IMR-90 (cell line): Measurements from ENCODE around the gene USF1. TPM values are rescaled to one million over a fixed set of nuclear protein-coding genes. Genes with fewer than 3 reads are reported as not detected.

Experiments used
- ATAC-seq: fragments of 200-7000 bp; cut with Tn5 transposase; 2 replicates; pipeline ENCODE4 v1.9.1; 2020; ENCODE audit warnings: low read depth, mild to moderate bottlenecking, moderate library complexity
- BruUV-seq: library from RNA; stranded (reverse); fragments of 400-500 nt; replicated peaks from 2 replicates; lab custom pipeline; 2021; lab: Mats Ljungman, UMichigan
- CTCF ChIA-PET: fragments of 300-600 bp; formaldehyde crosslinking; extraction: SDS; loops from one replicate; lab custom pipeline; 2021; ENCODE audit warnings: antibody characterized with exemption; lab: Yijun Ruan, JAX
- POLR2A ChIA-PET: fragments of 300-600 bp; sonication (Branson Sonifier 250); formaldehyde crosslinking; loops from one replicate; lab custom pipeline; 2022; ENCODE audit warnings: antibody characterized with exemption; ENCODE audit not compliant: unreplicated experiment; lab: Charles Lee
- DNase-seq: peaks from one replicate; pipeline ENCODE4 v3.0.0; 2013
- H2AFZ ChIP-seq: replicated peaks from 2 replicates; pipeline ENCODE3; 2013; ENCODE audit warnings: low read length, mild to moderate bottlenecking; ENCODE audit not compliant: poor library complexity
- H2AK5ac ChIP-seq: 2 replicates; pipeline ENCODE4 v1.6.1; 2013; ENCODE audit warnings: low read depth, low read length, inconsistent platforms
- H2AK9ac ChIP-seq: replicated peaks from 2 replicates; pipeline ENCODE3; 2013; ENCODE audit warnings: mild to moderate bottlenecking, low read depth, low read length, moderate library complexity; ENCODE audit not compliant: poor library complexity
- H2BK120ac ChIP-seq: 2 replicates; pipeline ENCODE4 v1.6.1; 2013; ENCODE audit warnings: low read depth, low read length, inconsistent platforms
- H2BK15ac ChIP-seq: 3 replicates; pipeline ENCODE4 v1.6.1; 2013; ENCODE audit warnings: low read depth, low read length, inconsistent platforms
- H2BK20ac ChIP-seq: 2 replicates; pipeline ENCODE4 v1.6.1; 2013; ENCODE audit warnings: low read depth, mild to moderate bottlenecking, inconsistent platforms, low read length, moderate library complexity
- H2BK5ac ChIP-seq: 2 replicates; pipeline ENCODE4 v1.6.1; 2013; ENCODE audit warnings: mild to moderate bottlenecking, low read depth, low read length, inconsistent platforms; ENCODE audit not compliant: poor library complexity, severe bottlenecking
- H3K14ac ChIP-seq: replicated peaks from 2 replicates; pipeline ENCODE4 v1.6.1; 2013; ENCODE audit warnings: low read depth, low read length, inconsistent platforms
- H3K18ac ChIP-seq: 2 replicates; pipeline ENCODE4 v1.6.1; 2013; ENCODE audit warnings: low read depth, low read length, control low read depth
- H3K23ac ChIP-seq: 2 replicates; pipeline ENCODE4 v1.6.1; 2013; ENCODE audit warnings: low read depth, low read length, inconsistent platforms
- H3K27ac ChIP-seq: 2 replicates; pipeline ENCODE4 v1.5.1; 2013; ENCODE audit warnings: mild to moderate bottlenecking, control low read depth, low read length; ENCODE audit not compliant: insufficient read depth
- H3K27me3 ChIP-seq: 2 replicates; pipeline ENCODE4 v1.6.1; 2013; ENCODE audit warnings: low read length; ENCODE audit not compliant: control insufficient read depth, insufficient read depth
- H3K36me3 ChIP-seq: 2 replicates; pipeline ENCODE4 v1.6.1; 2013; ENCODE audit warnings: low read length, mixed read lengths; ENCODE audit not compliant: control insufficient read depth, insufficient read depth
- H3K4ac ChIP-seq: 2 replicates; pipeline ENCODE4 v1.6.1; 2013; ENCODE audit warnings: low read depth, low read length, inconsistent platforms
- H3K4me1 ChIP-seq: 2 replicates; pipeline ENCODE4 v1.6.1; 2013; ENCODE audit warnings: low read length, mixed read lengths; ENCODE audit not compliant: control insufficient read depth, insufficient read depth
- H3K4me2 ChIP-seq: 2 replicates; pipeline ENCODE4 v1.6.1; 2013; ENCODE audit warnings: low read depth, mild to moderate bottlenecking, control low read depth, low read length, moderate library complexity
- H3K4me3 ChIP-seq: 2 replicates; pipeline ENCODE4 v1.5.1; 2013; ENCODE audit warnings: low read depth, mild to moderate bottlenecking, control low read depth, low read length, moderate library complexity; ENCODE audit not compliant: insufficient read depth
- H3K56ac ChIP-seq: 2 replicates; pipeline ENCODE4 v1.6.1; 2013; ENCODE audit warnings: low read length, inconsistent platforms; ENCODE audit not compliant: insufficient read depth; ENCODE audit errors: extremely low read depth
- H3K79me1 ChIP-seq, 2 experiments: 2 replicates each; pipeline ENCODE4 v1.6.1; 2013; ENCODE audit warnings: low read length in 2 of 2, inconsistent platforms in 1 of 2, low read depth in 1 of 2
- H3K9ac ChIP-seq: 2 replicates; pipeline ENCODE4 v1.6.1; 2013; ENCODE audit warnings: low read depth, low read length, control low read depth
- H3K9me1 ChIP-seq: 2 replicates; pipeline ENCODE4 v1.6.1; 2013; ENCODE audit warnings: low read length, inconsistent platforms; ENCODE audit not compliant: insufficient read depth
- H3K9me3 ChIP-seq: 2 replicates; pipeline ENCODE4 v1.6.1; 2013; ENCODE audit warnings: low read length; ENCODE audit not compliant: control insufficient read depth, insufficient read depth
- H4K20me1 ChIP-seq: 2 replicates; pipeline ENCODE4 v1.6.1; 2013; ENCODE audit warnings: low read length, inconsistent platforms; ENCODE audit not compliant: insufficient read depth
- H4K5ac ChIP-seq: 2 replicates; pipeline ENCODE4 v1.6.1; 2013; ENCODE audit warnings: mild to moderate bottlenecking, low read depth, low read length, control low read depth
- H4K8ac ChIP-seq, 2 experiments: 2 replicates each; pipeline ENCODE4 v1.6.1; 2013; ENCODE audit warnings: low read depth in 2 of 2, low read length in 2 of 2, control low read depth in 1 of 2, inconsistent platforms in 1 of 2
- H4K91ac ChIP-seq: 2 replicates; pipeline ENCODE4 v1.6.1; 2013; ENCODE audit warnings: low read depth, low read length, inconsistent platforms; ENCODE audit not compliant: insufficient read depth
- BHLHE40 ChIP-seq: fragments of 150-350 bp; IDR thresholded peaks from 2 replicates; pipeline ENCODE4 v1.6.1; 2016; ENCODE audit warnings: mild to moderate bottlenecking, low read depth, low read length
- CEBPB ChIP-seq: IDR thresholded peaks from 2 replicates; pipeline ENCODE4 v1.6.1; 2012; ENCODE audit warnings: low read depth, low read length, improper control_type of control experiment
- CHD1 ChIP-seq: IDR thresholded peaks from 2 replicates; pipeline ENCODE4 v1.6.1; 2012; ENCODE audit warnings: low read depth, low read length, improper control_type of control experiment
- FOS ChIP-seq: fragments of 150-350 bp; IDR thresholded peaks from 2 replicates; pipeline ENCODE4 v1.6.1; 2016; ENCODE audit warnings: low read depth, low read length
- MAFK ChIP-seq: IDR thresholded peaks from 2 replicates; pipeline ENCODE4 v1.6.1; 2012; ENCODE audit warnings: low read depth, low read length, improper control_type of control experiment
- MAZ ChIP-seq: IDR thresholded peaks from 2 replicates; pipeline ENCODE4 v1.6.1; 2012; ENCODE audit warnings: low read depth, mild to moderate bottlenecking, low read length, improper control_type of control experiment, moderate library complexity, borderline replicate concordance
- MXI1 ChIP-seq: IDR thresholded peaks from 2 replicates; pipeline ENCODE4 v1.6.1; 2012; ENCODE audit warnings: low read depth, mild to moderate bottlenecking, low read length, moderate library complexity, borderline replicate concordance
- NFE2L2 ChIP-seq: fragments of 150-350 bp; IDR thresholded peaks from 2 replicates; pipeline ENCODE4 v1.6.1; 2016; ENCODE audit warnings: low read depth, mild to moderate bottlenecking, low read length
- POLR2A ChIP-seq: IDR thresholded peaks from 2 replicates; pipeline ENCODE4 v1.6.1; 2012; ENCODE audit warnings: mild to moderate bottlenecking, low read depth, low read length
- RCOR1 ChIP-seq: IDR thresholded peaks from 2 replicates; pipeline ENCODE4 v1.6.1; 2012; ENCODE audit warnings: mild to moderate bottlenecking, low read length, improper control_type of control experiment; ENCODE audit not compliant: insufficient replicate concordance
- SMC3 ChIP-seq: fragments of 150-350 bp; IDR thresholded peaks from 2 replicates; pipeline ENCODE4 v1.6.1; 2016; ENCODE audit warnings: low read depth, mild to moderate bottlenecking, antibody characterized with exemption, low read length, moderate library complexity
- WGBS, 2 experiments: methylation state at CpG; one replicate each; pipeline versions ENCODE4 v1.1.5 to v1.1.7; 2013; ENCODE audit warnings: missing lambda C conversion rate in 2 of 2; ENCODE audit not compliant: insufficient read length in 1 of 2; ENCODE audit errors: extremely low coverage in 2 of 2; 5-methylcytosine and 5-hydroxymethylcytosine counted together
- dilution Hi-C: fragments of 300-500 bp; cut with HindIII; formaldehyde crosslinking; loops from one replicate; pipeline ENCODE4 v1.14.3; 2018; ENCODE audit warnings: low sequenced_read_pairs; ENCODE audit not compliant: unreplicated experiment
- in situ Hi-C: fragments of 300-500 bp; cut with MboI; formaldehyde crosslinking; loops from 3 replicates; pipeline ENCODE4 v1.14.3; 2019; ENCODE audit warnings: low sequenced_read_pairs, inconsistent platforms, mixed read lengths
- intact Hi-C: fragments of 100-400 bp; cut with micrococcal nuclease; formaldehyde crosslinking; loops from 2 replicates; pipeline ENCODE4 v1.10.0; 2022
- polyA plus RNA-seq, 3 experiments: library from polyadenylated mRNA; depleted of rRNA; stranded (reverse); fragments of >200 nt; gene quantifications; 2 replicates each; pipeline ENCODE4 v1.2.3, GENCODE V29; 2012; ENCODE audit warnings: low replicate concordance in 1 of 3
- total RNA-seq: library from RNA; depleted of rRNA; stranded (reverse); fragments of >200 nt; gene quantifications from 2 replicates; pipeline ENCODE4 v1.2.3, GENCODE V29; 2012
- TF ChIP-seq, protein P1 (sequence below): fragments of 150-350 bp; IDR thresholded peaks from 2 replicates; pipeline ENCODE4 v1.6.1; 2017; ENCODE audit warnings: mild to moderate bottlenecking, antibody characterized with exemption, low read length, low read depth
- TF ChIP-seq, protein P2 (sequence below): conservative IDR thresholded peaks from 2 replicates; pipeline ENCODE4 v1.5.1; 2012; ENCODE audit warnings: mild to moderate bottlenecking, low read depth, low read length, improper control_type of control experiment
- TF ChIP-seq, protein P3 (sequence below): fragments of 150-350 bp; IDR thresholded peaks from 2 replicates; pipeline ENCODE4 v1.6.1; 2016; ENCODE audit warnings: low read depth, mild to moderate bottlenecking, low read length, moderate library complexity, borderline replicate concordance

USF1 gene
- total and polyA plus RNA-seq, 2 of the 4 experiments (the other 2 are of a cell fraction) = 37.1 to 78.9 TPM

- TF ChIP-seq CHD1 (no peak), MXI1 (no peak), POLR2A (no peak), CEBPB (no peak), MAZ (no peak), FOS (no peak)
These were observed 36.7 kb upstream of the USF1 start (continued) for GRCh38 chr1:161082483-161082882.

- Histone ChIP-seq H3K36me3 (no peaks in the 10 kb centered on the region), H3K27me3 (no peaks in the 10 kb centered on the region), H3K18ac (no peak overlapping the region), H3K9me1 (peaks cover 22% of the 10 kb centered on the region), H2AK9ac (no peak overlapping the region), H4K8ac (no peak overlapping the region), H3K4me2 (no peak overlapping the region), H3K56ac (no peak overlapping the region), H2BK15ac (no peak overlapping the region; the same call in 2 of the 3 replicates), H3K79me1 (no peaks in the 10 kb centered on the region), H2AFZ (no peak overlapping the region), H3K9ac (no peak overlapping the region), H3K4me3 (no peak overlapping the region), H3K4me1 (peaks cover 28% of the 10 kb centered on the region), H4K20me1 (no peaks in the 10 kb centered on the region), H3K23ac (no peak overlapping the region), H2BK5ac (peak overlapping the region; percentile 16), H2AK5ac (no peak overlapping the region), H3K27ac (no peak overlapping the region), H4K5ac (no peak overlapping the region), H3K14ac (no peak overlapping the region), H2BK120ac (peak overlapping the region; percentile 32; the same call in 1 of the 2 replicates), H3K9me3 (no peaks in the 10 kb centered on the region), H2BK20ac (no peak overlapping the region), H4K91ac (no peak overlapping the region), H3K4ac (no peak overlapping the region)
- ATAC-seq = no peak
- dilution Hi-C loops = no loop called here
- in situ Hi-C loops = no loop called here
- CTCF ChIA-PET = no interaction called here
- POLR2A ChIA-PET = no interaction called here
- intact Hi-C loops = loop anchor here (5.0 kb wide), 1 partner anchor 34 kb away; the partner anchor contains the start of gene USF1
- DNase-seq = no peak
- WGBS, 2 experiments = 80% methylated on average over 4 of the region's 5 CpGs; no CpG with 5 or more reads in 1 of the 2 experiments
- BruUV-seq = no TSS peak
- no peak for TF ChIP-seq CHD1
- TF ChIP-seq MAFK = no peak
- TF ChIP-seq NFE2L2 = no peak
- no peak for TF ChIP-seq SMC3
- no peak for TF ChIP-seq MAZ
- no peak for TF ChIP-seq MXI1
- TF ChIP-seq, protein P1, sequence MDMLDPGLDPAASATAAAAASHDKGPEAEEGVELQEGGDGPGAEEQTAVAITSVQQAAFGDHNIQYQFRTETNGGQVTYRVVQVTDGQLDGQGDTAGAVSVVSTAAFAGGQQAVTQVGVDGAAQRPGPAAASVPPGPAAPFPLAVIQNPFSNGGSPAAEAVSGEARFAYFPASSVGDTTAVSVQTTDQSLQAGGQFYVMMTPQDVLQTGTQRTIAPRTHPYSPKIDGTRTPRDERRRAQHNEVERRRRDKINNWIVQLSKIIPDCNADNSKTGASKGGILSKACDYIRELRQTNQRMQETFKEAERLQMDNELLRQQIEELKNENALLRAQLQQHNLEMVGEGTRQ = no peak
- no peak for TF ChIP-seq RCOR1
- TF ChIP-seq, protein P2, sequence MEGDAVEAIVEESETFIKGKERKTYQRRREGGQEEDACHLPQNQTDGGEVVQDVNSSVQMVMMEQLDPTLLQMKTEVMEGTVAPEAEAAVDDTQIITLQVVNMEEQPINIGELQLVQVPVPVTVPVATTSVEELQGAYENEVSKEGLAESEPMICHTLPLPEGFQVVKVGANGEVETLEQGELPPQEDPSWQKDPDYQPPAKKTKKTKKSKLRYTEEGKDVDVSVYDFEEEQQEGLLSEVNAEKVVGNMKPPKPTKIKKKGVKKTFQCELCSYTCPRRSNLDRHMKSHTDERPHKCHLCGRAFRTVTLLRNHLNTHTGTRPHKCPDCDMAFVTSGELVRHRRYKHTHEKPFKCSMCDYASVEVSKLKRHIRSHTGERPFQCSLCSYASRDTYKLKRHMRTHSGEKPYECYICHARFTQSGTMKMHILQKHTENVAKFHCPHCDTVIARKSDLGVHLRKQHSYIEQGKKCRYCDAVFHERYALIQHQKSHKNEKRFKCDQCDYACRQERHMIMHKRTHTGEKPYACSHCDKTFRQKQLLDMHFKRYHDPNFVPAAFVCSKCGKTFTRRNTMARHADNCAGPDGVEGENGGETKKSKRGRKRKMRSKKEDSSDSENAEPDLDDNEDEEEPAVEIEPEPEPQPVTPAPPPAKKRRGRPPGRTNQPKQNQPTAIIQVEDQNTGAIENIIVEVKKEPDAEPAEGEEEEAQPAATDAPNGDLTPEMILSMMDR = no peak
- TF ChIP-seq, protein P3, sequence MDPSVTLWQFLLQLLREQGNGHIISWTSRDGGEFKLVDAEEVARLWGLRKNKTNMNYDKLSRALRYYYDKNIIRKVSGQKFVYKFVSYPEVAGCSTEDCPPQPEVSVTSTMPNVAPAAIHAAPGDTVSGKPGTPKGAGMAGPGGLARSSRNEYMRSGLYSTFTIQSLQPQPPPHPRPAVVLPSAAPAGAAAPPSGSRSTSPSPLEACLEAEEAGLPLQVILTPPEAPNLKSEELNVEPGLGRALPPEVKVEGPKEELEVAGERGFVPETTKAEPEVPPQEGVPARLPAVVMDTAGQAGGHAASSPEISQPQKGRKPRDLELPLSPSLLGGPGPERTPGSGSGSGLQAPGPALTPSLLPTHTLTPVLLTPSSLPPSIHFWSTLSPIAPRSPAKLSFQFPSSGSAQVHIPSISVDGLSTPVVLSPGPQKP = no peak
- TF ChIP-seq FOS = no peak
- no peak for TF ChIP-seq BHLHE40
- no peak for TF ChIP-seq POLR2A
These were observed 35.7 kb upstream of the USF1 start for GRCh38 chr1:161081519-161081918.
